GM23338 (cell line): ENCODE measurements around the gene CYB561D2. TPM values are rescaled to one million over a fixed set of nuclear protein-coding genes. Genes with fewer than 3 reads are reported as not detected.

ENCODE experiments used
- ATAC-seq: fragments of 200-7000 bp; cut with Tn5 transposase; 3 replicates; pipeline ENCODE4 v1.9.1; 2020
- DNase-seq: peaks from one replicate; pipeline ENCODE4 v3.0.0-alpha.2; 2015; ENCODE audit warnings: low spot score
- H2AFZ ChIP-seq: fragments of 200-600 bp; sonication (generic); 2 replicates; pipeline ENCODE4 v1.8.0; 2016; ENCODE audit warnings: antibody characterized with exemption, mild to moderate bottlenecking, moderate library complexity
- H3F3A ChIP-seq: fragments of 200-600 bp; sonication (generic); replicated peaks from 2 replicates; pipeline ENCODE4 v1.8.0; 2017; ENCODE audit warnings: antibody characterized with exemption, mixed run types, low read depth
- H3K27ac ChIP-seq: fragments of 200-600 bp; sonication (generic); 2 replicates; pipeline ENCODE4 v1.6.1; 2016; ENCODE audit warnings: low read depth
- H3K27me3 ChIP-seq: fragments of 200-600 bp; sonication (generic); 2 replicates; pipeline ENCODE4 v1.8.0; 2016; ENCODE audit warnings: mild to moderate bottlenecking, mixed run types, moderate library complexity; ENCODE audit not compliant: insufficient read depth
- H3K36me3 ChIP-seq: fragments of 200-600 bp; sonication (generic); 2 replicates; pipeline ENCODE4 v1.8.0; 2016; ENCODE audit warnings: mild to moderate bottlenecking; ENCODE audit not compliant: insufficient read depth
- H3K4me1 ChIP-seq: fragments of 200-600 bp; sonication (generic); 2 replicates; pipeline ENCODE4 v1.8.0; 2016; ENCODE audit warnings: mild to moderate bottlenecking, moderate library complexity; ENCODE audit not compliant: insufficient read depth
- H3K4me2 ChIP-seq: fragments of 200-600 bp; sonication (generic); 2 replicates; pipeline ENCODE4 v1.7.1; 2017; ENCODE audit warnings: mixed run types
- H3K4me3 ChIP-seq: fragments of 200-600 bp; sonication (generic); 2 replicates; pipeline ENCODE4 v1.6.1; 2016; ENCODE audit warnings: mixed run types
- H3K79me2 ChIP-seq: fragments of 200-600 bp; sonication (generic); replicated peaks from 2 replicates; pipeline ENCODE4 v1.8.0; 2017; ENCODE audit warnings: mild to moderate bottlenecking; ENCODE audit not compliant: insufficient read depth
- H3K9me2 ChIP-seq: fragments of 200-600 bp; sonication (generic); 2 replicates; pipeline ENCODE4 v1.8.0; 2017; ENCODE audit not compliant: insufficient read depth
- H4K20me1 ChIP-seq: fragments of 200-600 bp; sonication (generic); replicated peaks from 2 replicates; pipeline ENCODE4 v1.8.0; 2017; ENCODE audit warnings: mild to moderate bottlenecking; ENCODE audit not compliant: insufficient read depth
- H3K27ac Mint-ChIP-seq: 2 replicates; pipeline ENCODE4 v1.8.0; 2020; ENCODE audit warnings: inconsistent platforms, mild to moderate bottlenecking, moderate library complexity, mixed read lengths
- H3K27me3 Mint-ChIP-seq: 3 replicates; pipeline ENCODE4 v1.8.0; 2022; ENCODE audit warnings: low read depth, mild to moderate bottlenecking, moderate library complexity, mixed read lengths, inconsistent platforms; ENCODE audit not compliant: insufficient read depth, poor library complexity
- H3K36me3 Mint-ChIP-seq: 3 replicates; pipeline ENCODE4 v1.8.0; 2021; ENCODE audit warnings: low read depth, mild to moderate bottlenecking, inconsistent platforms, moderate library complexity, mixed read lengths
- H3K4me1 Mint-ChIP-seq: 3 replicates; pipeline ENCODE4 v1.8.0; 2020; ENCODE audit warnings: mild to moderate bottlenecking, inconsistent platforms, mixed read lengths
- H3K4me3 Mint-ChIP-seq: 3 replicates; pipeline ENCODE4 v1.8.0; 2021; ENCODE audit warnings: moderate library complexity, mild to moderate bottlenecking, inconsistent platforms, mixed read lengths
- H3K9me3 Mint-ChIP-seq: 3 replicates; pipeline ENCODE4 v1.8.0; 2020; ENCODE audit warnings: moderate library complexity, mild to moderate bottlenecking, inconsistent platforms, mixed read lengths
- CTCF ChIP-seq, 2 experiments: fragments of 200-600 bp in 1 of 2; sonication (generic) in 1 of 2; conservative IDR thresholded peaks; 2 replicates each; pipeline versions ENCODE4 v1.5.1 to v1.6.1; 2016 to 2017; ENCODE audit warnings: antibody characterized with exemption in 2 of 2, low read depth in 2 of 2, mild to moderate bottlenecking in 2 of 2, moderate library complexity in 1 of 2
- NANOG ChIP-seq: IDR thresholded peaks from 2 replicates; pipeline ENCODE4 v1.6.1; 2016; ENCODE audit warnings: antibody characterized with exemption, borderline replicate concordance
- ZNF462 ChIP-seq: fragments of 250-450 bp; sonication (Bioruptor Pico); IDR thresholded peaks from 2 replicates; pipeline ENCODE4 v1.5.0; 2020; ENCODE audit warnings: mild to moderate bottlenecking, moderate library complexity
- polyA plus RNA-seq: library from polyadenylated mRNA; unstranded; fragments of >200 nt; fragmentation: Nextera tagmentation; extraction: Ambion mirVana; gene quantifications from 2 replicates; pipeline ENCODE4 v1.2.1, GENCODE V29; 2016
- total RNA-seq: library from RNA; depleted of rRNA; stranded (reverse); fragments of >200 nt; shearing (Covaris generic); gene quantifications from 2 replicates; pipeline ENCODE4 v1.2.3, GENCODE V29; 2014

The CYB561D2 gene
- total and polyA plus RNA-seq, 2 experiments from 2014 or later, result 10.1 to 18.2 TPM

- Mint-ChIP-seq H3K4me3 (peak overlapping the region; percentile 86), H3K27me3 (peaks cover 10% of the 10 kb centered on the region), H3K9me3 (0 out of 3 replicates have a peak, but pooled peaks cover under 1% of the 10 kb centered on the region), H3K27ac (no peak overlapping the region), H3K4me1 (peaks cover 37% of the 10 kb centered on the region), H3K36me3 (peaks cover 52% of the 10 kb centered on the region)
- TF ChIP-seq CTCF (conservative IDR thresholded peaks at IDR 0.05; ENCODE audit: low read depth in 2 of 2) (no peak), NANOG (no peak), ZNF462 (CRISPR knock-in tag) (no peak)
- H3K27me3 ChIP-seq, result no peaks in the 10 kb centered on the region
- no peak overlapping the region for H3K4me2 ChIP-seq
- no peaks in the 10 kb centered on the region for H3K9me2 ChIP-seq
- ATAC-seq (no peak), DNase-seq (no peak)
- no peak overlapping the region for H3K4me3 ChIP-seq
- H2AFZ ChIP-seq, result no peak overlapping the region
- H3K79me2 ChIP-seq, result peaks cover 26% of the 10 kb centered on the region
- H3F3A ChIP-seq, result peaks cover 21% of the 10 kb centered on the region; the same call in 1 of the 2 replicates
- H4K20me1 ChIP-seq, result peaks cover 5% of the 10 kb centered on the region; the same call in 1 of the 2 replicates
- H3K4me1 ChIP-seq, result peaks cover 15% of the 10 kb centered on the region
- H3K27ac ChIP-seq, result no peak overlapping the region
- H3K36me3 ChIP-seq, result peaks cover 8% of the 10 kb centered on the region
These were observed 31.3 kb upstream of the CYB561D2 start for GRCh38 chr3:50319181-50319893.
